ENCODE data around the gene STAM. TPM values are rescaled to one million over a fixed set of nuclear protein-coding genes. Genes with fewer than 3 reads are reported as not detected.
A peak's percentile ranks its signal among the peaks of the same experiment; 100 is the strongest.

The STAM gene
- total and polyA plus RNA-seq, 9 of the 15 experiments (the other 6 are each of a cell fraction or from before 2014, with no cell fraction given) = 13.8 to 33.5 (median 26.4) TPM

GRCh38 chr10:17643755-17644484, at the start of gene STAM (continued):
- TF ChIP-seq THAP12 (CRISPR knock-in tag; IDR thresholded peaks at IDR 0.05) (no peak), SREBF2 (CRISPR knock-in tag; IDR thresholded peaks at IDR 0.05) (no peak), KLF10 (CRISPR knock-in tag; IDR thresholded peaks at IDR 0.05) (no peak), RHOXF2B (CRISPR knock-in tag; conservative IDR thresholded peaks at IDR 0.05) (peak; percentile 25; the same call in 1 of the 2 replicates), RNF2 (IDR thresholded peaks at IDR 0.05) (no peak; the same call in 1 of the 2 replicates), HOXB6 (CRISPR knock-in tag; IDR thresholded peaks at IDR 0.05; ENCODE audit: borderline replicate concordance) (0 out of 2 replicates have a peak, but pooled peaks have one; percentile 14), ZFX (CRISPR knock-in tag; IDR thresholded peaks at IDR 0.05) (no peak), DMBX1 (CRISPR knock-in tag; IDR thresholded peaks at IDR 0.05; ENCODE audit: borderline replicate concordance) (no peak), SPI1 (IDR thresholded peaks at IDR 0.05; ENCODE audit: borderline replicate concordance, low read depth, low read length) (no peak), ZNF124 (CRISPR knock-in tag; IDR thresholded peaks at IDR 0.05) (no peak), CUX1 (CRISPR knock-in tag; IDR thresholded peaks at IDR 0.05) (no peak), MNT (conservative IDR thresholded peaks at IDR 0.05) (peak; percentile 71 to 82), ARID2 (IDR thresholded peaks at IDR 0.05) (no peak), RB1 (IDR thresholded peaks at IDR 0.05; ENCODE audit: low read depth) (no peak; the same call in 1 of the 2 replicates), ETS1 (conservative IDR thresholded peaks at IDR 0.05; ENCODE audit: control insufficient read depth, low read depth, low read length) (peak; percentile 74), NONO (IDR thresholded peaks at IDR 0.05; ENCODE audit: low read depth in 2 of 2, low read length in 1 of 2) (0 out of 4 replicates have a peak, but pooled peaks of 1 of the 2 experiments have one; percentile 8), NR1H2 (CRISPR knock-in tag; IDR thresholded peaks at IDR 0.05) (no peak)
